ENCODE results near the gene ODF2L. TPM values are rescaled to one million over a fixed set of nuclear protein-coding genes. Genes with fewer than 3 reads are reported as not detected.

ODF2L gene
- total and polyA plus RNA-seq, 2 of the 4 experiments (the other 2 are of a cell fraction) = 10.4 to 12.3 TPM

GRCh38 chr1:86389307-86389706, 6.8 kb downstream of the ODF2L start:
- Histone ChIP-seq H2BK120ac (ENCODE audit: low read depth, low read length) (no peak overlapping the region), H2AK9ac (replicated peaks; ENCODE audit: low read depth, low read length, poor library complexity) (no peak overlapping the region), H3K27ac (ENCODE audit: insufficient read depth, low read length) (no peak overlapping the region), H3K14ac (replicated peaks; ENCODE audit: low read depth, low read length) (no peak overlapping the region), H3K18ac (ENCODE audit: low read depth, low read length) (no peak overlapping the region), H2BK15ac (ENCODE audit: low read depth, low read length) (no peak overlapping the region), H2AFZ (replicated peaks; ENCODE audit: low read length, poor library complexity) (no peak overlapping the region), H3K56ac (ENCODE audit: extremely low read depth, insufficient read depth, low read length) (no peak overlapping the region), H3K79me1 (ENCODE audit: low read depth in 1 of 2, low read length in 2 of 2) (peaks cover 5 to 9% of the 10 kb centered on the region in 2 experiments; a peak in 3 of 4 replicates), H3K23ac (ENCODE audit: low read depth, low read length) (peak overlapping the region; percentile 29; the same call in 1 of the 2 replicates), H3K9me3 (ENCODE audit: control insufficient read depth, insufficient read depth, low read length) (no peaks in the 10 kb centered on the region), H4K8ac (ENCODE audit: low read depth in 2 of 2, low read length in 2 of 2) (no peak overlapping the region), H3K4me3 (ENCODE audit: insufficient read depth, low read depth, low read length) (no peak overlapping the region), H3K9me1 (ENCODE audit: insufficient read depth, low read length) (peaks cover 2% of the 10 kb centered on the region; the same call in 1 of the 2 replicates), H2BK5ac (ENCODE audit: low read depth, low read length, poor library complexity, severe bottlenecking) (no peak overlapping the region), H3K36me3 (ENCODE audit: control insufficient read depth, insufficient read depth, low read length) (peaks cover 2% of the 10 kb centered on the region; the same call in 1 of the 2 replicates), H3K9ac (ENCODE audit: low read depth, low read length) (no peak overlapping the region), H2AK5ac (ENCODE audit: low read depth, low read length) (no peak overlapping the region), H3K4me2 (ENCODE audit: low read depth, low read length) (no peak overlapping the region; the same call in 1 of the 2 replicates), H4K20me1 (ENCODE audit: insufficient read depth, low read length) (no peaks in the 10 kb centered on the region; the same call in 1 of the 2 replicates), H3K4ac (ENCODE audit: low read depth, low read length) (no peak overlapping the region), H4K5ac (ENCODE audit: low read depth, low read length) (no peak overlapping the region), H3K4me1 (ENCODE audit: control insufficient read depth, insufficient read depth, low read length) (no peaks in the 10 kb centered on the region), H4K91ac (ENCODE audit: insufficient read depth, low read depth, low read length) (no peak overlapping the region), H3K27me3 (ENCODE audit: control insufficient read depth, insufficient read depth, low read length) (no peaks in the 10 kb centered on the region), H2BK20ac (ENCODE audit: low read depth, low read length) (no peak overlapping the region)
- CTCF ChIA-PET = interaction anchor here (0.7 kb wide), 2 partner anchors 294 to 655 kb away, joined by 3 to 5 read pairs; no protein-coding TSS in a partner anchor
- dilution Hi-C loops (cut with HindIII; ENCODE audit: low sequenced_read_pairs, unreplicated experiment) (no loop called here), intact Hi-C loops (cut with micrococcal nuclease) (no loop called here), in situ Hi-C loops (cut with MboI; ENCODE audit: low sequenced_read_pairs) (loop anchor here (25.0 kb wide), 2 partner anchors 573 to 698 kb away; no protein-coding TSS in a partner anchor)
- TF ChIP-seq FOS (IDR thresholded peaks at IDR 0.05; ENCODE audit: low read depth, low read length) = no peak
- POLR2A ChIA-PET (ENCODE audit: unreplicated experiment) = no interaction called here
- no TSS peak for BruUV-seq (replicated peaks)
- DNase-seq (no peak), ATAC-seq (ENCODE audit: low read depth) (no peak)

Measured in IMR-90 (cell line).